ENCODE measurements around the gene NUDT16L1.

Gene NUDT16L1

DNA sequence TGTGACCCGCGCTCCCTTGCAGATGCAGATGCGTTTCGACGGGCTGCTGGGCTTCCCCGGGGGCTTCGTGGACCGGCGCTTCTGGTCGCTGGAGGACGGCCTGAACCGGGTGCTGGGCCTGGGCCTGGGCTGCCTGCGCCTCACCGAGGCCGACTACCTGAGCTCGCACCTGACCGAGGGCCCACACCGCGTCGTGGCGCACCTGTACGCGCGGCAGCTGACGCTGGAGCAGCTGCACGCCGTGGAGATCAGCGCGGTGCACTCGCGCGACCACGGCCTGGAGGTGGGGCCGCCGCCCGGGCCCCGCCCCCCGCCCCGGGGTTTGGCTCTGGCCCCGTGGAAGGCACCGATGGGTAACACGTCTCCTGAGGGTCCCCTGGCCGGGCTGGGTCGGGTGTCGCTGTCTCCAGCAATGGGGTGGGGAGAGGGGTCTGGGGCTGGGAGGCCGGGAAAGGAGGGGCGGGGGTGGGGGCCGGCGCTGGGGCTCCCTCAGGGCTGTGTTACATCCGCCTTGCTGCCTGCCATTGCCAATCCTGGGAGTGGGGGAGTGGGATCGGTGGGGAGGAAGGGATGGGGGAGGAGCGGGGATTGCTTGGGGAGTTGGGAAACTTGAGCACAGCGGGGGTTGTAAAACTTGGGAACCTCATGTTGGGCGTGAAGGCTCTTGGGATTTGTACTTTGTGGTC is 737 bp downstream of the NUDT16L1 start:
- peak in 1 of 2 donors; percentile 37 for DNase-seq (ENCODE audit: low read depth in 2 of 2)

DNA sequence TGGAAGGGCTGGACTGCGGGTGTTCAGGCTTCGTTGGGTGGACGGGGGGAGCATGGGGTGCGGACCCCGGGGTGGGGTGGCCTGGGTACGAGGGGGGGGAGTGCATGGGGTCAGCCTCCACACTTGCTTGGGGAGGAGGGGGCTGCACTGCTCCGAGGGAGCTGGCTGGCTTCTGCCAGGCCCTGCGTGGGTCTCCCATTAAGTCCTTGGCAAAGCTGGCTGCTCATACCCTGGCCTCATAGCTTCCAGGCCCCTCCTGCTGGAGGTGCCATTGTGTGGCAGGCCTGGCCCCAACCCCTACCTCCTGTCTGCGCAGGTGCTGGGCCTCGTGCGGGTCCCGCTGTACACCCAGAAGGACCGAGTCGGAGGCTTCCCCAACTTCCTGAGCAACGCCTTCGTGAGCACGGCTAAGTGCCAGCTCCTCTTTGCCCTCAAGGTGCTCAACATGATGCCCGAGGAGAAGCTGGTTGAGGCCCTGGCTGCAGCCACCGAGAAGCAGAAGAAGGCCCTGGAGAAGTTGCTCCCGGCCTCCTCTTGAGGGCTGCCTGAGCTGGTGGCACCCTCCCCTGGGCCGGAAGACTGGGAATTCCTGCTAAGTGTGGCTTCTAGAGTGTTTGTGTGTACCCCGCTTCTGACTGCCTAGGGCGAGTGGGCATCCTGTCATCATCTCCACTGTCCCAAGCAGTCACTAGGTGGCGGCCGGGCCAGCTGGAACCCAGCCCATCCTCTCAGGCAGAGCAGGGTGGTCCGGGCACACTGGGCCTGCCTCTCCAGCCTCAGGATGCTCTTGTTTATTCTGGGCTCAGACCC is 1.5 kb downstream of the NUDT16L1 start:
- no peak for DNase-seq (ENCODE audit: low read depth in 2 of 2)

DNA sequence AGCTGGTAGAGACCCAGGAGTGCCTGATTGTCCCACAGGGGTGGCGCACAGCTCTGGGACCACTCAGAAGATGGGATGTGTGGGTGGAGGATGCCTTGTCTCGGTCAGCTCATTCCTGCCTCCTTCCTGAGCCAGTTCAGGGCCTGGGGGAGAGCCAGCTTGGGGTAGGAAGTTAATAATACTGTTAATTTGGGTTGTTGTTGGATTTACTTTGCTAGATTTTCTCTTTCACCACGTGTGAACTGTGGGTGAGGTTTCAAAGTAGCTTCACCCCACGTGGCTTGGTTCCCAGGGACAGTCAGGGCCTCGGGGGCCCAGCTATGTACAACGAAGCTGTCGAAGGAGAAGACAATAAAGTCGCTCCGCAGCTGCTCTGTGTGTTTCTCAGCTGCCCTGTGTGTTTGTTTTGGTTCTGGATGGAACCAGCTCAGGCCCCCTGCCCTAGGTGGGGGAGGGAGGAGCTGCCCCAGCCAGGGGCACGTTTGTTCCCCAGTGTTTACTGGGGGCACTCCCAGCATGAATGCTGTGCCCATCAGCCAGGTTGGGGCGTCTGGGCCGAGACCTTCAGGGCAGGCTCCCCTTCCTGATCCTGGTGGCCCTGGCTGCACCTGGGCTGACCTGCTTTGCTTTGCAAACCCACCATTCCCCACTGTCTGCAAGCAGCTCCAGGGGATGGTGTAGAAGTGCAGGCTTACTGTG is 2.3 kb downstream of the NUDT16L1 start:
- DNase-seq (ENCODE audit: low read depth in 2 of 2), result no peak

DNA sequence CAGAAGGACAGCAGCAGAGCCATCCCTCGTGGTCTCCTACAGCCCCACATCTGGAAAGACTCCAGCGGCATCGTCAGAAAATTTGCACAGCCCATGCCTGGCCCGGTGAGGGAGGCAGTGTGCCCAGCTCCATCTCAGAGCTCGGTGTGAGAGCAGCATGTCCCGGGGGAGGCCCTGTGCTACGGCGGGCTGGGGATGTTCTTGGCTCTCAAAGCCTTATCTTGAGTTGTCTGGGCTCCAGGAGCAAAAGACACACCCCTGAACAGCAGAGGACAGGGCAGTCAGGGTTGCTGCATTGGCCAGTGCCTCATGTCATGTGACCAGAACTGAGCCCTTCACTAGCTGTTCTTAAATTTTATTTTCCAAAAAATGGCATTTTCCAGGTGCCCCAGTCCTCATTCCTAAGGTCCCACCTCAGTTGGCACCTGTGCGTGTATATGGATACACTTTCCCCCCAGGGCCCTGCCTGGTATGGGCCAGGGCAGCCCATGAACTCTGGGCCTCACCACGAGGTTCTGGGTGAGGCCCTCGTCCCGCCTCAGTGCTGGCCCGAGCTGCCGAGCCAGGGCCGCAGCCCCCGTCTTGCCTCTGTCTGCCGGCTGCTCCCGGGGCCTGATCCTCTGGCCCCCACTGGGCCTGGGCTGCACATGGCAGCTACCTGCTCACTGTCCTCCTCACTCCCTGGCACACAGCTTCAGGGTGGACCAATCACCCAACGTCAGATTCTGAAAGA is 3.0 kb downstream of the NUDT16L1 start:
- DNase-seq (ENCODE audit: low read depth in 2 of 2), result no peak

DNA sequence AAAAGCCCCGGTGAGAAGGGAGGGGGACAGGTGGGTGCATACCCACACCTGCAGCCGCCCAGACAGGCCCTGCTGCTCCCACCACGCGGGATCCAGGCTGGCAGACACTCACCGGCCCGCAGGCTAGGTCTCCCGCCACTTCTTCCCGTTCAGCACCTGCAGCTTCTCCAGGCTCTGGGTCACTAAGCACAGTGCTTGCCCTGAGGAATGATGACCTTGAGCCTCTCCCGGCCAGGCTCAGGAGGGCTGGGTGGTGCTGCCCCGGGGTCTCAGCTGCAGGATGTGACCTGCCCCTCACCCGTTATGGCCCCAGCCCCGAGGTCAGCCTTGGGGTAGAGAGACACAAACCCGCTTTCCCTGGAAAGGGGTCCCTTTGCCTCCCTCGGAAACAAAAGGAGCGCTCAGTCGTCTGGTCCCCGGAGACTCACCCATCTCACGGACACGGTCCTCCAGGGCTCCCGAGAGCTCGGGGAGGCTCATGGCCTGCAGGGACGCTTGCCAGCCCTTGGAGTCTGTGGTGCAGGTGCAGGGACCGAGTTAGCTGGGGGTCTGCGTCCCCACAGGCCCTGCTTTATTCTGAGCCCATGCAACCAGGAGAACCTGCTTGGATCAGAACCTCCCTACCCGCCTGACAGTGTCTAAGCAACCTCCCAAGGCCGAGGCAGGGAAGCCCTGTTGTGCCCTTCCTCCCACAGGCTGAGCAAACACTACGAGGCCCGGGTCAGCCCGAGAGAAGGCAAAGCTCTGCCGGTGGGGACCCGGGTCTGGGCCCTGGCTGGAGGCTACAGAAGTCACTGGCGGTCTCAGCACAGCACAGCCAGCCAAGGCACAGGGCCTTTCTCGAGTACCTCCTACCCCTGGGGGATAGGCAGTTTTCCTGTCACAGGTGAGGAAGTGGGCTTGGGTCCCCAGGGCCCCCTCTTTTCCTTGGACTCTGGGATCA is 3.8 kb downstream of the NUDT16L1 start:
- no peak for DNase-seq (ENCODE audit: low read depth in 2 of 2)

DNA sequence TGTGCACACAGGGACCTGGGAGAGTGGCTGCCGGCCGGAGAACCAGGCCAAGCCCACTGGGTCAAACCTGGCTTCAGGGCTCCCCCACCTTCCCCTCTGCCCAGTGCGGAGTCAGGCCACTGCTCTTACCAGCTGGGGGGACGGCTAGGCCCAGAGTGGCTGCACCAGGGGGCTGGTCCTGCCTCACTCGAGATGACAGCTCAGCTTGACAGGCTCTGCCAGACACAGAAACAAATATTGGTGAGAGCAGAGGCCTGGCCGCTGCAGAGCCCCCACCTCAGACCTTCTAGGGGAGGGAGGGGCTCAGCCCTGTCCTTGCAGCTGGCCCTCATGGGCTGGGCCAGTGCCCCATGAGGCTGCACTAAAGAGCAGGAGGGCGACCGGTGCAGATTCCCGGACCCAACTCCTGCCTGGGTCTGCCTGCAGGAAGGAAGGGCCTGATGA is 4.5 kb downstream of the NUDT16L1 start:
- no peak for DNase-seq (ENCODE audit: low read depth in 2 of 2)

DNA sequence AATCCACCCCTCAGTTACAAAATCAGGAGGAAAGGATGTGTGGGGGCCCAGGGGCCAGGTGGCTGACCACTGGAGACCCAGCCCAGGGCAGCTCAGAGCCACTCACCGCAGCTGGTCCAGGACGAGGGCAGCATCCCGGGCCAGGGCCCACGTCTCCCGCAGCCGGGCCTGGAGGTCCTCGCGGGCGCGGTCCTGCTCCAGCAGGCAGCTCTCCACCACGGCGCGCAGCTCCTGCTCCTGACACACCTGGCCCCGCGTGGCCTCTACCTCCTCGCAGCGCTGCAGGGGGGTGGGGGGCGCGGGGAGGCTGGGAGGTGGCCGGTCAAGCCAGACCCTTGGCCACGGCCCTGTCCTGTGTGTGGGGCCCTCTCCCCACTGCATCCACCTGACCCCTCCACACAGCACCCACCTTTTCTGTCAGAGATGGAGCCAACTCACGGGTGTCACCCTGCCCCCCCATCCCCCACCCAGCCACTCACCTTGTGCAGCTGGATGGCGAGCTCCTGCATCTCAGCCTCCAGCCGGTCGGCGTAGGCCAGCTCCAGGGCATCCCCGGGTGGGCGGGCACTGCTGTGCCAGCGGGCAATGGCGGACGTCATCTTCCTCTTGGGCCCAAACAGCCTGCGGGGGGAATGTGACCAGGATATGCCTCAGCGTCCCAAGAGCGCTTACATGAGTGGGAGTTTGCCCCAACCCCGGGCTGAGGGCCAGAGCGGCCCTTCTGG is 5.1 kb downstream of the NUDT16L1 start:
- no peak for DNase-seq (ENCODE audit: low read depth in 2 of 2)

DNA sequence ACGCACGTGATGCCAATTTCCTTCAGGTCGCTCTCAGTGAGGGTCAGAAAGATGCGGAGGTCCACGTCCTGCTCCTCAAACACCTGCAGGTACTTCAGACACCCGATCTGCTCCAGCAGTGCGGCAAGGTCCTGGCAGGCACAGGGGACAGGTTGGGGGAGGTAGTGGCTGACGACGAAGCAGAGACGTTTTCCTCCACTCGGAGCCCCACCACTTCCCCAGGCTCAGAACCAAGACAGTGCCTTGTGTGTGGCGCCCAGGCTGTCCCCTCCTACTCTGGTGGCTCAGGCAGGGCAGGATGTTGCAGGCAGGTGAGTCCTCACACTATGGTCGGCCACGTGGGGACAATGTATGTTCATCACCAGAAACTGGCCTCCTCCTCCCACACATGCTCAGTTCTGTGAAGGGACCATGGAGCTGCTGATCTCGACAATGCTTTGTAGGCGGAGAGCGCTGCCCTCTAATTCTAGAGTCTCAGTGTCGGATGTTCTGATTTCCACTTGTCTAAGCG is 5.7 kb downstream of the NUDT16L1 start:
- DNase-seq (ENCODE audit: low read depth in 2 of 2), result no peak

DNA sequence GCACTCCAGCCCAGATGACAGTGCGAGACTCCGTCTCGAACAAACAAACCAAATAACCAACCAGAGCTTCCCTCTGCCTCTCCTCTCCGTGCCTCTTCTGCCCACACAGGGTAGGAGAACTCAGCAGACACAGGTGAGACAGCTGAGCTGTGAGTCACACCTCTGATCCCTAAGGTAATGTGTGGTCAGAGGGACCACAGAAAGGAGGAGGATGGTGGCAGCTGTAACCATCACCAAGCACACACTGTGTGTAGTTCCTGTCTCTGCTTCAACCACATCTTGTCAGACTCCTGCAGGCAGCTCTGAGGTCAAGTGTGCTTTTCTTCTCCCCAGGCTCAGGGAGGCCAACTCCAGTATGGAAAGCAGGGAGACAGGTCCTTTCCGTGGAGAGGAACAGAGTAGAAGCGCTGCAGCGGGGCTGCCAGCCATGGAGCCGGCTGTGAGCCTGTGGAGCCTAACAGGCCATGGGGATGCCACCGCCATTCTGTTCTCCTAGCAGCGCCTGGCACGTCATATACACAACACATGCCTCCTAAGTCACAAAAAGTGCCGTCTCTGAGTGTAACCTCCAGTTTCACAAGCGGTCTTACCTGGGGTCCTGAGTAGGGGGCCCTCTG is 7.1 kb downstream of the NUDT16L1 start:
- no peak for DNase-seq (ENCODE audit: low read depth in 2 of 2)

DNA sequence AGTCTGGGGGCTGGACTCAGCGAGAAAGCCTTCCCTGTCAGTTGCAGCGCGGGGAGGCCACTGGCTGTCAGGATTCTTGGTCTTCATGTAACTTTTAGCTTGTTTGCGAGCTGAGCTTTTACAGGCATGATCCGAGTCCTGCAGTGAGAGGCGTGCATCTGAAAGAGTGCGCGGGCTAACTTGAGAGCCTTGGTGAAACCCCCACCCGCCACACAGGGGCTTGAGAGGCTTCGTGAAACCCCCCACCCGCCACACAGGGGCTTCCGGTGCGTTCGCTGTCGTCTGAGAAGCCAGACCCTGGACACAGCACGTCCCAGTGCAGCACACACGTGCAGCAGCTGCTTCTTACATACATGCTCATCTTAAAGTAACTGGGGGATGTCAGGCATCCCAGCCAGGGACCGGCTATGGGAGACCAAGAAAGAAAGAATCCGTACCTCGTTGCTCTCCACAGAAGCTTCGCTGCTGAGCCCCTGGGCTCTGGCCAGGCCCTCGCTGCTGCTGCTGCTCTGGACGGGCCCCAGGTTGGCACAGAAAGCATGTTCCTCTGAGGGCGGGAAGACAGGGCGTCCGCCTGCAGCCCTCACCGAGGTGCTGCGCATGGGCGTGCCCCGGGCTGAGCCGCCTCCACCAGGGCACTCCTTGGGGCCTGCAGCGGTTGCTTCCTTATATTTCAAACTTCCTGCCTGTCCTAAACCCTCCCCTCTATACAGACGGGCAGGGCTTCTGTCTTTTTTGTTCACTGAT is 7.8 kb downstream of the NUDT16L1 start:
- no peak for DNase-seq (ENCODE audit: low read depth in 2 of 2)

DNA sequence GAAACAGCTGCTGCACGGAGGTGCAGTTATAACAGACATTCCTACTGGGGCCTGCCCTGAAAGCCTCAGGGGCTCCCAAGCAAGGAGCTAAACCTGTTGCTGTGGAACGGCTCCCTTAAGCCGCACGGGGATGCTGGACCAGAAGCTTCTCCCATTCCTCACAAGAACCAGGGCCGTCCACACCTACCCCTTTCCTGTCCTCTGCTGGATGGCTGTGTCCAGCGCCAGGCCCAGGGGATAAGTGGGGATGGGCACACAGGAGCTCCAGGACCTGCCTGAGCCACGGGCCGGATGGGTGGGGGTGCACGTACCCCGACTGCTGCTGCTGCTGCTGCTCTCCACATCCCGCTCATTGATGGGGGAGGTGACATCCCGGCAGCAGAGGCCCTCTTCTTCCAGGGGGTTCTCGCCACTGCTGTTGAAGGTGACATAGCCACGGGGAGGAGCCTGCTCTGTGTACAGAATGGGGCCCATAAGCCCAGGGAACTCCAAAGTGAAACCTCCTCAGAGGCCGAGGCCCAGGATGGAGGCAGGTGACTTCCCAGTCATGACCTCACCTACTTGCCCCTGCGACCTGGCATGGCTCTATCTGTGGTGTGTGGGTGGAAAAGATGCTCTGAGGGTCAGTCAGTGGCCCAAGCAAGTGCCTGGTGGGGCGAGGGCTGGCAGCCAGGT is 8.6 kb downstream of the NUDT16L1 start:
- no peak for DNase-seq (ENCODE audit: low read depth in 2 of 2)

DNA sequence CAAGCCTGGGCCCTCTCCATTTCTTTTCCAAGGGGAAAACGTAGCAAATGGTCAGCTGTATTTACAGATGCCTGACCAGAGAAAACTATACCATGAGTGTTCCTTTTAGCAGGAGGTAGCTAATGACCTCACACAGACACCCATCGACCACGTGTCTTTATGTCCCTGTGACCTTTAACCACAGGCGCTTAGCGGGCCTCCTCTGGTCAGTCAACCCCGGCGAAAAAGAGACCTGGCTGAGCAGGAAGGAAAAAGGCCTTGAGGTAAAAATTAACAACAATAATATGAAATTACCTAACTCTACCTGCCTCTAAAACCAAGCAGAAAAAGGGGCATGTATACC is 9.1 kb downstream of the NUDT16L1 start:
- DNase-seq (ENCODE audit: low read depth in 2 of 2), result no peak

DNA sequence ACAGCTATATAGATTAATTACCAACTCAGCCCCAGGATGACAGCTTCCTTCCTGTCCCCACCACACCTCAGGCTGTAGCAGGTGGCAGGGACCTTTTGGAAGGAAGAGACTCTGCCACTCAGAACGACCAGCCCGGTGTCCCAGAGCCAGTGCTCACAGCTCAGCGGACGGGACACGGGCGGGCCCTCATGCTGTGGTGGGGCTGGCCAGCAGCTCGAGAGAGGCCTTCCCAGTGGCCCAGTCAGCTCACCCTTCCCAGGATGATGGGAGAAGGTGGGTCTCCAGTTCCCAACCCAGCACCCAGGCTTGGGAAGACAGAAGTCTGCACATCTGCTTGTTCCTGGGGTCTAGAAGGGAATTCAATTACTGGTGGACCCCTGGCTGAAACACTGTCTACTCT is 10.5 kb downstream of the NUDT16L1 start:
- no peak for DNase-seq (ENCODE audit: low read depth in 2 of 2)

DNA sequence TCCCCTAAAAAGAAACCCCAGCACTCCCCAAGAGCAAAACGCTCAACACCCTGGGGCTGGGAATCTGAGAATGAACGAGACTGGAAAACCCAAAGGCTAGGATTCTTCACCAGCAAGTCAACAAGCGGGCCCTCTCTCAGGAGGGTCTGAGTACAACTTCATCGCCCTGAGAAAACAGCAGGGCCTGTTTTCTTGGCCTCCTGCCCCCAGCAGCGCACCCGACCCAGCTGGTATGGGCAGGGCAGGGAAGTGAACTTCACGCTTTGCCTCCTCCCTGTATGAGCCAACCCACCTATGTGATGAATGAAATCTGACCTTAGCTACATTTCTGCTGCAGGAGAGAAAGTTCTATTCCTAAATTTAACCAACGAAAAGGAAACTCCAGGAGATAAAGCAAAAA is 11.1 kb downstream of the NUDT16L1 start:
- no peak for DNase-seq (ENCODE audit: low read depth in 2 of 2)

DNA sequence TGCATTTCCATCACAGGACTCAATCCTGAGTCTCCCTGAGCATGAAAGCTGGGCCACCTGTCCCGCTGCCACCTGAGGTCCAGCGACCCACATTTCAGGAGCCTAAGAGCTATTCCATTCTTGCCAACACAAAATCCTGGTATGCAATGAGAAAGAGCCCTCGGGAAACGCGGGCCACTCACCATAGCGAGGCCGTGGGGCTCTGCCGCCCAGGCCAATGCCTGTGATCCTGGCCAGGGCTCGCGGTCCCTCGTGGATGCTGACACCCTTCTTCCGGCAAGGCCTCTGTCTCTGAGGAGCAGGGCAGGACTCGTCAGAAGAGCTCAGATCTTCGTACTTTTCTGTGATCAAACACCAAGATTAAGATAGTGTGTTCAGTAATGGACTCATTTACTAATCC is 11.6 kb downstream of the NUDT16L1 start:
- no peak for DNase-seq (ENCODE audit: low read depth in 2 of 2)

DNA sequence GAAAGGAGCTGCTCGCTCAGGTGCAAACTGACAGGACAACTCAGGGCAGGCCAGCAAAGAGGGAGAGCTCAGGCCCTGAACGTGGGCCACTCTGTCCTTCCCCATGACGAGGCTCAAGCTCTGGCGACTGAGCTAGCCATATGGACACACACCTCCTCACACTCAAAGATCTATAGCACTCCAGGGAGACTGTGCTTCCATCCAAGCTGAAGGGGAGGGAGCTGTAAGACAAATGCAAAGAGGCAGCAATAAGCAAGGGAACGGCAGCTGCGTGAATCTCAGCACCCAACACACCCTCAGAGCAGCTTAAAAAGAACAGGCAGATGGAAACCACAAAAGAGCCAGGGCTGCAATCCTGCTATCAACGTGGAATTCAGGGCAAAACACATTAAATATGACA is 13.5 kb downstream of the NUDT16L1 start:
- no peak for DNase-seq (ENCODE audit: low read depth in 2 of 2)

DNA sequence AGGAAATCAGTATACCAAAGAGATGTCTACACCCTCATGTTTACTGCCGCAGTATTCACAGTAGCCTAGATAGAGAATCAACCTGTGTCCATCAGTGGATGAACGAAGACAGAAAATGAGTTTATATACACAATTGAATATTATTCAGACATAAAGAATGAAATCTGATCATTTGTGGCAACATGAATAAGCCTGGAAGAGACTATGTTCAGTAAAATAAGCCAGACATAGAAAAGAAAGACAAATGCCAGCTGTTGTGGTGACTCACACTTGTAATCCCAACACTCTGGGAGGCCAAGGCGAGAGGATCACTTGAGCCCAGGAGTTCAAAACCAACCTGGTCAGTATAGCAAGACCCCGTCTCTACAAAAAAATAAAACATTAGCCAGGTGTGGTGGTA is 16.1 kb downstream of the NUDT16L1 start:
- no peak for DNase-seq (ENCODE audit: low read depth in 2 of 2)

All from stimulated activated CD4-positive, alpha-beta T cell treated with anti-CD3 and anti-CD28 coated beads, Interleukin-4, amount 100 ng/mL, for 48 hours (primary cell).